Jurkat, Clone E6-1 (cell line): ENCODE measurements around the gene LYSMD4.

Experiments
- DNase-seq: peaks from one replicate; pipeline ENCODE4 v3.0.0-alpha.2; 2011; ENCODE audit warnings: low read depth, low spot score
- H3K4me3 ChIP-seq: 2 replicates; pipeline ENCODE4 v1.5.1; 2011; ENCODE audit warnings: mild to moderate bottlenecking, low read length, control low read depth, moderate library complexity

Gene LYSMD4

DNA sequence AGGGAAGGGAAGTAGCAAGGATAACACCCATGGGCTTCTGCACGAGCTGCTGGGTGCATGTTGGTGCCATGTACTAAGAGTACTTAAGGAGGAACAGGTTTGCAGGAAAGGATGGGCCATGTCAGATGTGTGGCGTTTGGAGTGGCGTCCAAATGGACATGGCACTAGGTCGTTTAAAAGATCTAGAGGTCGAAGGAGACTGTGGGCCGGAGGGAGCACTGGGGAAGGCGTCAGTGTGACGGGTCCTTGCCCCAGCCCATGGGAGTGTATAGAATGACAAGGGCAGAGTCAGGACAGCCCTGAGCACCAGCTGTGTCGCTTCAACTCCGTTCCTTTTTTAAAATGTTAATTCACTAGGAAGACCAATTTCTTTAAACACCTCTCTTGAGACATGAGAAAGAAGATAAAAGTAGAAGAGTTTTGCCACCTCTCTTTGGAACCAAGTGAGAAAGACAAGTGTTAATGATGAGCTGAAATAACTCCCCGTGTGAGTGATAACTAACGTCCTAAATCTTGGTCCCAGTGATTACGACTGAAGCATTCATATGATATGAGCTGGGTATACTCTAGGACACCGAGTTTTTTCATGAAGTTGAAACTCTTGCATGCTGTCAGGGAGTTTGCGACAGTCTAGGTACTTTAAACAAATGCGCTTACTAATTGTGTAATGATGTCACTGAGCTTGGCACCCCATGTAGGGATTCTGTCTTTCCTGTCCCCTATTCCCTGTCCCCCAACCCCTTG lies 23.8 kb downstream of the LYSMD4 start:
- no peak for DNase-seq
- no peak overlapping the region for H3K4me3 ChIP-seq

DNA sequence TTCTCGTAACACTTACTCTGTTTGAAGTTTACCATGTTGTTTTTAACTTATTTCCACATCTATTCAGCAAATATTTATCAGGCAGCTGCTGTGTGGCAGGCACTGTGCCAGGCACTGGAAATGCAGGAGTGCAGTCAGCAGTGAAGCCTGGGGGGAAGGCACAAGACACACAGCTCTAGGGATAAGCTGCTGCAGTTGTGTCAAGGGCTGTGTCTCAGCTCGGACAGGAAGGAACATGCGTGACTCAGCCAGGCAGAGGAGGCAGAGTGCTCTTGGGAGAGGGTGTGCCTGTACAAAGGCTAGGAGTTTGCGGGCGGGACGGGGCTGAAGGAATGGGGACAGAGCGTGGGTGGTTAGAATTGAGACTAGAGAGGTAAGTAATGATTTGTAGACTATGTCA lies 24.7 kb downstream of the LYSMD4 start:
- H3K4me3 ChIP-seq: no peak overlapping the region

GRCh38 chr15:99707473-99708270 lies 25.6 kb downstream of the LYSMD4 start:
- DNase-seq: no peak
- H3K4me3 ChIP-seq: no peak overlapping the region

More for the DNA sequence above, 24.7 kb downstream of the LYSMD4 start:
- no peak for DNase-seq

GRCh38 chr15:99706557-99707303 lies 26.5 kb downstream of the LYSMD4 start:
- DNase-seq: peak; percentile 50
- no peak overlapping the region for H3K4me3 ChIP-seq

DNA sequence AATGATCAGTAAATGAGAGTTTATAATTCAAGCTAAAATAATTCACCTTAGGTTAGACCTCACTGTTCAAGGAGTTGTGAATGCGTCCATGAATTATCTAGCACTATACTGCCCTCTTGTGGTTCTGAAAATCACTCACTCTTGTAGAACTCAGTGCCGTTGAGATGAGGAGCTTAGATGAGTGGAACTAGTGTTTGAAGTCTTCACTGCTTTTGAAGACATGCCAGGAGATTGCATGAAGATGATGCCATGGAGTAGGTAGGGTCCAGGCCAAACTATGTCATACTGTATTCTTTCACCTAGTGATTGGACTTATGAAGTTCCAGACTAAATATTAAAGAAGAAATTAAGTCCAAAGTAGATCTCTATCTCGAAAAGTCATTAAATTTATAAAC lies 28.8 kb downstream of the LYSMD4 start:
- peak; percentile 90 for DNase-seq

GRCh38 chr15:99703603-99704443 lies 29.4 kb downstream of the LYSMD4 start:
- DNase-seq: peak; percentile 48
- no peak overlapping the region for H3K4me3 ChIP-seq

More for the DNA sequence above, 28.8 kb downstream of the LYSMD4 start:
- no peak overlapping the region for H3K4me3 ChIP-seq

DNA sequence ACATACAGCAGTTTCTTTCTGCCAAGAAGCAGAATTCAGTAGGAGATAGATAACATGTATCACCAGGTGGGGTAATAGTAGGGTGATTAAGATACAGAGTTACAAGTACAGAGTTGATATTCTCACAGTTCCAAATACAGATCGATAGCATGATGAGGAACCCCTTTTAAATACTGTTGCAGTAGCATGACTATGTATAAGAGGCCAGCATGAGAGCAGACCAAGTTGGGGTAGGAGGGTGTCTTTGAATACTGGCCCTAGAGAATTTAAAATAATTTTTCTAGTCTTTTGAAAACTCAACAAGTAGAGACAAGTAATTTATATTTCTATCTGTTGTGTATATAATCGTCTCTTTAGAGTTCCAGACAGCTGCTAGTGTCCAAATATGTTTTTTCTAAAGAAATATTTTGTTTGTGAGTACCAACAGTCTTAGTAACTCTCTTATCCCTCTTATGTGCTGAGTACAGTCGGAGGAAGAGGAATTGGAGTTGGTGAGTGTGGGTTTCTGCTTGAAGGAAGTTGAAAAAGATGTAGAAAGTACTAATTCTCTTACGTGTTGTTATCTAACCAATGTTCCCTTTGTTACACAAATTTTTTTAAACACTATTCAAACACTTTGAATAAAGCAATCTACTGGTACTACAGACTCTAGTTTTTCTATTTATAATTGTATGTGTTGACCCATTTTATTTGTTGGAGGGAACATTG lies 30.2 kb downstream of the LYSMD4 start:
- no peak for DNase-seq
- H3K4me3 ChIP-seq: no peak overlapping the region

- H3K4me3 ChIP-seq: no peak overlapping the region
- DNase-seq: no peak
Observed at GRCh38 chr15:99696096-99696495, 37.1 kb downstream of the LYSMD4 start.

GRCh38 chr15:99692825-99693224 lies 40.4 kb downstream of the LYSMD4 start:
- no peak overlapping the region for H3K4me3 ChIP-seq
- DNase-seq: no peak

DNA sequence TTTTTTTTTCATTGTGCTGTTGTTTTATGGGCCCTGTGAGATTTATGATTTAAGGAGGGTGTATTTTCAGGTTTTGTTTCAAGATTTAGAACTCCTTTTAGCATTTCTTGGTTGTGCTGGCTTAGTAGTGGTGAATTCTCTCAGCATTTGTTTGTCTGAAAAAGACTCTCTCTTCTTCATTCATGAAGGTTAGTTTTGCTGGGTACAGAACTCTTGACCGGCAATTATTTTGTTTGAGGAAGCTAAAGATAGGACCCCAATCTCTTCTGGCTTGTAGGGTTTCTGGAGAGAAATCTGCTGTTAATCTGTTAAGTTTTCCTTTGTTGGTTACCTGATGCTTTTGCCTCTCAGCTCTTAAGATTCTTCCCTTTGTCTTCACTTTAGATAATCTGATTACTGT lies 46.9 kb downstream of the LYSMD4 start:
- no peak overlapping the region for H3K4me3 ChIP-seq
- no peak for DNase-seq

DNA sequence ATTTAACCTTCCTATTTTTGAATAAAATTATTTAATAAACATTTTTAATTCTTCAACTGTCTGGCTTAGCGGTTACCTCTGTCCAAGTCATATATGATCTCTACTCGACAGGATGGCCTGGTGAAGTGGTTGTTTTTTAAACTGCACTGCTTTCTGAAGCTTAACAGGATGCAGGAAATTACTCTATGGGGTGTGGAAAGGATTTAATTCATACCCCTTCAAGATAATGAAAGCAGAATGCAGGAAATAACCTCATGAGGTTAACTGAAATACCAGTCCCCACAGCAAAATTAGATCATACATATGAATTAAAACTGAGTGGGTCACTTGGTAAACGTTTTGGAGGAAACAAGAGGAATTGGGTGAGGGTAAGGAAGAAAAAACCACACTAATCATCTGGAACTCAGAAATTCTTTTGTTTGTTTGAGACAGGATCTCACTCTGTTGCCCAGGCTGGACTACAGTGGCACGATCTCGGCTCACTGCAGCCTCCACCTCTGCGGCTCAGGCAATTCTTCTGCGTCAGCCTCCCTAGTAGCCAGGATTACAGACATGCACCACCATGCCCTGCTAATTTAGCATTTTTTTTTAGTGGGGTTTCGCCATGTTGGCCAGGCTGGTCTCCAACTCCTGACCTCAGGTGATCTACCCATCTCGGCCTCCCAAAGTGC lies 50.1 kb downstream of the LYSMD4 start:
- DNase-seq: peak; percentile 75

DNA sequence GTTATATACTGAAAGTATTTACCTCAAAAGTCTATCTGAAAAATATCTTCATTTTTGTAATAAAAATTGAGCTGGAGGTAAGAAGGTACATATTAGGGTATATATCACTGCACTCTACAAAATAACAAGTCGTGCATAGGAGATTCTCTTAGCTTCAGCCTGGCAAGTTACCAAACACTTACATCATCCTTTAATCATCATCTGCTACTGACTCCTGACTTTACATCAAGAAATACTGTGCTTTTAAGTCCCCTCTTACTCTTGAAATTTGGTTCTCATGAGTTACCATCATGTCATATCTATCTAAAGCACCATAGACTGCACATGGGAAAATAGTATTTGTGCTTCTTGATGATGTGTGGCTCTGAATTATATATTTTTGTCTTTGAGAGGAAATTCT lies 50.8 kb downstream of the LYSMD4 start:
- DNase-seq: peak; percentile 55
- no peak overlapping the region for H3K4me3 ChIP-seq

More for the DNA sequence above, 50.1 kb downstream of the LYSMD4 start:
- no peak overlapping the region for H3K4me3 ChIP-seq

DNA sequence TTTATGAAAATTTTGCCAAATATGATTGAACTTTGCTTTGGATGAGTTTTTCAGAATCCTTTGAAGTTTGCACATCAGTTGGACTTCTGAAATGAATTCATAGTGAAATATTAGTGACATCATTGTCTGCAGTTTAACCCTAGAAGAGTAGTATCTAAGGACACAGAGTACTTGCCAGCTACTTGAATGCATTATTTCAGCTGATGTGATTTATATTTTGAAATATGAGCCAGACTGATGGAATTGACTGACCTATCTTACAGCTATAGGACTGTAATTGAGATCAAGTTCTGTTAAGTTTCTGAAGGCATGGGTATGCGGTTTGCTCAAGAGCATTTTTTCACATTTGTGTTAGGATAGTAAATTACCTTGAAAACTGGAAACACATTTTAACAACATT lies 51.2 kb downstream of the LYSMD4 start:
- H3K4me3 ChIP-seq: no peak overlapping the region
- no peak for DNase-seq

DNA sequence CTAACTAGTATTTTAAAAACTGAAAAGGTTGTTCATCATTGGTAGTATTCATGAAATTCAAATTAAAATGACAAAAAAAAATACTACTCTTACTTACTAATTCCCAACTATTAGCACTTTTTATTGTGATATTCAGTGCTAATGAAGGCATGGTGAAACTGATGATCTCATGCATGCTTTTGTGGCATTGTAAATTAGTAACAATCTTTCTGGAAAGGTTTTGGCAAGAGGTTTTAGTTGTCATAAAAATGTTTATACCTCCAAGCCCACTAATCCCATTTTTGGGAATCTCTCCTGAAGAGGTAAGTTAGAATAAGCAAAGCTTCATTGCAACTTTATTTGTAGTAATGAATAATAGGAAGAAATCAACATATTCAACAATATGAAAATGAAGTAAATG lies 53.0 kb downstream of the LYSMD4 start:
- no peak for DNase-seq
- H3K4me3 ChIP-seq: no peak overlapping the region

- DNase-seq: no peak
- no peak overlapping the region for H3K4me3 ChIP-seq
Observed at GRCh38 chr15:99677540-99678134, 55.6 kb downstream of the LYSMD4 start.
